GM23338 (cell line): ENCODE results near the gene MTHFD1L. TPM values are rescaled to one million over a fixed set of nuclear protein-coding genes. Genes with fewer than 3 reads are reported as not detected.
A peak's percentile ranks its signal among the peaks of the same experiment; 100 is the strongest.

Experiments
- ATAC-seq: fragments of 200-7000 bp; cut with Tn5 transposase; 3 replicates; pipeline ENCODE4 v1.9.1; 2020
- DNase-seq: peaks from one replicate; pipeline ENCODE4 v3.0.0-alpha.2; 2015; ENCODE audit warnings: low spot score
- H2AFZ ChIP-seq: fragments of 200-600 bp; sonication (generic); 2 replicates; pipeline ENCODE4 v1.8.0; 2016; ENCODE audit warnings: antibody characterized with exemption, mild to moderate bottlenecking, moderate library complexity
- H3F3A ChIP-seq: fragments of 200-600 bp; sonication (generic); replicated peaks from 2 replicates; pipeline ENCODE4 v1.8.0; 2017; ENCODE audit warnings: antibody characterized with exemption, mixed run types, low read depth
- H3K27ac ChIP-seq: fragments of 200-600 bp; sonication (generic); 2 replicates; pipeline ENCODE4 v1.6.1; 2016; ENCODE audit warnings: low read depth
- H3K27me3 ChIP-seq: fragments of 200-600 bp; sonication (generic); 2 replicates; pipeline ENCODE4 v1.8.0; 2016; ENCODE audit warnings: mild to moderate bottlenecking, mixed run types, moderate library complexity; ENCODE audit not compliant: insufficient read depth
- H3K36me3 ChIP-seq: fragments of 200-600 bp; sonication (generic); 2 replicates; pipeline ENCODE4 v1.8.0; 2016; ENCODE audit warnings: mild to moderate bottlenecking; ENCODE audit not compliant: insufficient read depth
- H3K4me1 ChIP-seq: fragments of 200-600 bp; sonication (generic); 2 replicates; pipeline ENCODE4 v1.8.0; 2016; ENCODE audit warnings: mild to moderate bottlenecking, moderate library complexity; ENCODE audit not compliant: insufficient read depth
- H3K4me2 ChIP-seq: fragments of 200-600 bp; sonication (generic); 2 replicates; pipeline ENCODE4 v1.7.1; 2017; ENCODE audit warnings: mixed run types
- H3K4me3 ChIP-seq: fragments of 200-600 bp; sonication (generic); 2 replicates; pipeline ENCODE4 v1.6.1; 2016; ENCODE audit warnings: mixed run types
- H3K79me2 ChIP-seq: fragments of 200-600 bp; sonication (generic); replicated peaks from 2 replicates; pipeline ENCODE4 v1.8.0; 2017; ENCODE audit warnings: mild to moderate bottlenecking; ENCODE audit not compliant: insufficient read depth
- H3K9me2 ChIP-seq: fragments of 200-600 bp; sonication (generic); 2 replicates; pipeline ENCODE4 v1.8.0; 2017; ENCODE audit not compliant: insufficient read depth
- H4K20me1 ChIP-seq: fragments of 200-600 bp; sonication (generic); replicated peaks from 2 replicates; pipeline ENCODE4 v1.8.0; 2017; ENCODE audit warnings: mild to moderate bottlenecking; ENCODE audit not compliant: insufficient read depth
- H3K27ac Mint-ChIP-seq: 2 replicates; pipeline ENCODE4 v1.8.0; 2020; ENCODE audit warnings: inconsistent platforms, mild to moderate bottlenecking, moderate library complexity, mixed read lengths
- H3K27me3 Mint-ChIP-seq: 3 replicates; pipeline ENCODE4 v1.8.0; 2022; ENCODE audit warnings: low read depth, mild to moderate bottlenecking, moderate library complexity, mixed read lengths, inconsistent platforms; ENCODE audit not compliant: insufficient read depth, poor library complexity
- H3K36me3 Mint-ChIP-seq: 3 replicates; pipeline ENCODE4 v1.8.0; 2021; ENCODE audit warnings: low read depth, mild to moderate bottlenecking, inconsistent platforms, moderate library complexity, mixed read lengths
- H3K4me1 Mint-ChIP-seq: 3 replicates; pipeline ENCODE4 v1.8.0; 2020; ENCODE audit warnings: mild to moderate bottlenecking, inconsistent platforms, mixed read lengths
- H3K4me3 Mint-ChIP-seq: 3 replicates; pipeline ENCODE4 v1.8.0; 2021; ENCODE audit warnings: moderate library complexity, mild to moderate bottlenecking, inconsistent platforms, mixed read lengths
- H3K9me3 Mint-ChIP-seq: 3 replicates; pipeline ENCODE4 v1.8.0; 2020; ENCODE audit warnings: moderate library complexity, mild to moderate bottlenecking, inconsistent platforms, mixed read lengths
- CREB1 ChIP-seq: fragments of 250-450 bp; sonication (Bioruptor Pico); IDR thresholded peaks from 2 replicates; pipeline ENCODE4 v1.5.0; 2020; ENCODE audit warnings: low read depth, mild to moderate bottlenecking, moderate library complexity
- CTCF ChIP-seq, 2 experiments: fragments of 200-600 bp in 1 of 2; sonication (generic) in 1 of 2; conservative IDR thresholded peaks; 2 replicates each; pipeline versions ENCODE4 v1.5.1 to v1.6.1; 2016 to 2017; ENCODE audit warnings: antibody characterized with exemption in 2 of 2, low read depth in 2 of 2, mild to moderate bottlenecking in 2 of 2, moderate library complexity in 1 of 2
- ETS1 ChIP-seq: IDR thresholded peaks from 2 replicates; pipeline ENCODE4 v1.6.1; 2016; ENCODE audit warnings: antibody characterized with exemption
- EZH2 ChIP-seq: fragments of 200-600 bp; sonication (generic); IDR thresholded peaks from one replicate; pipeline ENCODE4 v1.8.0; 2017; ENCODE audit warnings: antibody characterized with exemption, mild to moderate bottlenecking, low read depth; ENCODE audit not compliant: unreplicated experiment
- EZH2phosphoT487 ChIP-seq: fragments of 200-600 bp; sonication (generic); IDR thresholded peaks from one replicate; pipeline ENCODE4 v1.8.1; 2018; ENCODE audit warnings: antibody characterized with exemption; ENCODE audit not compliant: unreplicated experiment
- JUNB ChIP-seq: IDR thresholded peaks from one replicate; pipeline ENCODE4 v1.6.1; 2016; ENCODE audit warnings: antibody characterized with exemption; ENCODE audit not compliant: unreplicated experiment
- NANOG ChIP-seq: IDR thresholded peaks from 2 replicates; pipeline ENCODE4 v1.6.1; 2016; ENCODE audit warnings: antibody characterized with exemption, borderline replicate concordance
- POLR2AphosphoS5 ChIP-seq: IDR thresholded peaks from 2 replicates; pipeline ENCODE4 v1.6.1; 2016; ENCODE audit warnings: antibody characterized with exemption, low read depth
- STAT1 ChIP-seq: IDR thresholded peaks from one replicate; pipeline ENCODE4 v1.6.1; 2016; ENCODE audit warnings: antibody characterized with exemption; ENCODE audit not compliant: unreplicated experiment
- ZNF462 ChIP-seq: fragments of 250-450 bp; sonication (Bioruptor Pico); IDR thresholded peaks from 2 replicates; pipeline ENCODE4 v1.5.0; 2020; ENCODE audit warnings: mild to moderate bottlenecking, moderate library complexity
- polyA plus RNA-seq: library from polyadenylated mRNA; unstranded; fragments of >200 nt; fragmentation: Nextera tagmentation; extraction: Ambion mirVana; gene quantifications from 2 replicates; pipeline ENCODE4 v1.2.1, GENCODE V29; 2016
- total RNA-seq: library from RNA; depleted of rRNA; stranded (reverse); fragments of >200 nt; shearing (Covaris generic); gene quantifications from 2 replicates; pipeline ENCODE4 v1.2.3, GENCODE V29; 2014
- TF ChIP-seq, protein P1 (sequence below): IDR thresholded peaks from one replicate; pipeline ENCODE4 v1.6.1; 2018; ENCODE audit warnings: antibody characterized with exemption; ENCODE audit not compliant: unreplicated experiment

MTHFD1L gene
- total and polyA plus RNA-seq, 2 experiments from 2014 or later, result 53.2 to 66.8 TPM

GRCh38 chr6:150866991-150867501 is 1.5 kb downstream of the MTHFD1L start:
- DNase-seq (peak; percentile 25), ATAC-seq (no peak; the same call in 2 of the 3 replicates)
- peaks cover 7% of the 10 kb centered on the region for H4K20me1 ChIP-seq
- H3F3A ChIP-seq, result 0 out of 2 replicates have a peak, but pooled peaks cover 5% of the 10 kb centered on the region
- H2AFZ ChIP-seq, result no peak overlapping the region
- peaks cover 20% of the 10 kb centered on the region for H3K36me3 Mint-ChIP-seq
- no peaks in the 10 kb centered on the region; the same call in 1 of the 2 replicates for H3K4me1 ChIP-seq
- TF ChIP-seq EZH2, result no peak
- no peak for TF ChIP-seq CTCF (conservative IDR thresholded peaks at IDR 0.05; ENCODE audit: low read depth in 2 of 2)
- TF ChIP-seq ETS1, result no peak
- no peak for TF ChIP-seq EZH2phosphoT487
- no peak for TF ChIP-seq CREB1
- TF ChIP-seq, protein P1, sequence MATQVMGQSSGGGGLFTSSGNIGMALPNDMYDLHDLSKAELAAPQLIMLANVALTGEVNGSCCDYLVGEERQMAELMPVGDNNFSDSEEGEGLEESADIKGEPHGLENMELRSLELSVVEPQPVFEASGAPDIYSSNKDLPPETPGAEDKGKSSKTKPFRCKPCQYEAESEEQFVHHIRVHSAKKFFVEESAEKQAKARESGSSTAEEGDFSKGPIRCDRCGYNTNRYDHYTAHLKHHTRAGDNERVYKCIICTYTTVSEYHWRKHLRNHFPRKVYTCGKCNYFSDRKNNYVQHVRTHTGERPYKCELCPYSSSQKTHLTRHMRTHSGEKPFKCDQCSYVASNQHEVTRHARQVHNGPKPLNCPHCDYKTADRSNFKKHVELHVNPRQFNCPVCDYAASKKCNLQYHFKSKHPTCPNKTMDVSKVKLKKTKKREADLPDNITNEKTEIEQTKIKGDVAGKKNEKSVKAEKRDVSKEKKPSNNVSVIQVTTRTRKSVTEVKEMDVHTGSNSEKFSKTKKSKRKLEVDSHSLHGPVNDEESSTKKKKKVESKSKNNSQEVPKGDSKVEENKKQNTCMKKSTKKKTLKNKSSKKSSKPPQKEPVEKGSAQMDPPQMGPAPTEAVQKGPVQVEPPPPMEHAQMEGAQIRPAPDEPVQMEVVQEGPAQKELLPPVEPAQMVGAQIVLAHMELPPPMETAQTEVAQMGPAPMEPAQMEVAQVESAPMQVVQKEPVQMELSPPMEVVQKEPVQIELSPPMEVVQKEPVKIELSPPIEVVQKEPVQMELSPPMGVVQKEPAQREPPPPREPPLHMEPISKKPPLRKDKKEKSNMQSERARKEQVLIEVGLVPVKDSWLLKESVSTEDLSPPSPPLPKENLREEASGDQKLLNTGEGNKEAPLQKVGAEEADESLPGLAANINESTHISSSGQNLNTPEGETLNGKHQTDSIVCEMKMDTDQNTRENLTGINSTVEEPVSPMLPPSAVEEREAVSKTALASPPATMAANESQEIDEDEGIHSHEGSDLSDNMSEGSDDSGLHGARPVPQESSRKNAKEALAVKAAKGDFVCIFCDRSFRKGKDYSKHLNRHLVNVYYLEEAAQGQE, result no peak
- TF ChIP-seq STAT1, result no peak
- TF ChIP-seq ZNF462, result no peak
- TF ChIP-seq NANOG, result no peak
- TF ChIP-seq POLR2AphosphoS5, result no peak
- TF ChIP-seq JUNB, result no peak
- H3K27me3 ChIP-seq, result no peaks in the 10 kb centered on the region
- peaks cover 12% of the 10 kb centered on the region; the same call in 2 of the 3 replicates for H3K4me1 Mint-ChIP-seq
- H3K79me2 ChIP-seq, result peaks cover 55% of the 10 kb centered on the region
- H3K4me3 ChIP-seq, result peak overlapping the region; percentile 74
- H3K27me3 Mint-ChIP-seq, result peaks cover 8% of the 10 kb centered on the region
- no peaks in the 10 kb centered on the region for H3K9me2 ChIP-seq
- 0 out of 2 replicates have a peak, but pooled peaks cover 4% of the 10 kb centered on the region for H3K36me3 ChIP-seq
- peak overlapping the region; percentile 98 for H3K27ac ChIP-seq
- peak overlapping the region; percentile 95 for H3K27ac Mint-ChIP-seq
- H3K9me3 Mint-ChIP-seq, result no peaks in the 10 kb centered on the region
- peak overlapping the region; percentile 94 for H3K4me3 Mint-ChIP-seq
- peak overlapping the region; percentile 85 for H3K4me2 ChIP-seq
